ENCODE measurements around the gene TP73. TPM values are rescaled to one million over a fixed set of nuclear protein-coding genes. Genes with fewer than 3 reads are reported as not detected.

The TP73 gene
- total RNA-seq, 2 experiments from 2014 or later = 0.62 to 1.1 TPM

DNA sequence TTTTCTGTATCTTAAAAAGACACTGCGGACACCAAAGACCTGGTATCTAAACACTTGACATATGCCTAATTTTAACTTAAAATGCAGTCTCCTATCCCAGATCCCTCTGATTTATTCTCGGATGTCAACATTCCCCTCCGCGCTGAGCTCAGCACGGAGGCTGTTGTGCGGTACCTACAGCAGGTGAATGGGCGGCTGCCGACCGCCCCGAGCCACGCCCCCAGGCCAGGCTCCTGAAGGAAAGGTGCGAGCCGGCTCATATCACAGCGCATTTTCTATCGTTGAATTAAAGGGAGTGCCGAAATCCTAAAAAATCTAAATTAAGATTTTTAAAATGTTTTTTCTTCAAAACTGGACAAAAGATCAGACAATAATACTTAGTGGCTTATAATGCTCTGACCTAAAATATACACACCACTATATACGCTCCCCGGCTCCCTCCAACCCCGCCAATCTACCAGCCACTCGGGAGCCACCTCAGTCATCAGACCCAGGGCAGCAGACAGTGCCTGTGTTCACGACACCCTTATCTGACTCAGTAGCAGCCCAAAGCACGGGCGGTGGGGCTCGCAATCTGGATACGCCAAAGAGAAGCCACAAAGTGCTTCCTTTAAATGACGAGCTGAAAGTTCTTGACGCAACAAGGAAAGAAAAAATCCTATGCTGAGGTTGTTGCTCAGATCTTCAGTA lies 6.5 kb upstream of the TP73 start:
- Mint-ChIP-seq H3K27me3 (peaks cover 6% of the 10 kb centered on the region), H3K36me3 (peaks cover 3% of the 10 kb centered on the region), H3K27ac (no peak overlapping the region), H3K9me3 (no peaks in the 10 kb centered on the region), H3K4me3 (no peak overlapping the region), H3K4me1 (peaks cover 12% of the 10 kb centered on the region)
- POLR2A ChIA-PET = no interaction called here
- DNase-seq (peak; percentile 11), ATAC-seq (ENCODE audit: low read depth) (no peak)

DNA sequence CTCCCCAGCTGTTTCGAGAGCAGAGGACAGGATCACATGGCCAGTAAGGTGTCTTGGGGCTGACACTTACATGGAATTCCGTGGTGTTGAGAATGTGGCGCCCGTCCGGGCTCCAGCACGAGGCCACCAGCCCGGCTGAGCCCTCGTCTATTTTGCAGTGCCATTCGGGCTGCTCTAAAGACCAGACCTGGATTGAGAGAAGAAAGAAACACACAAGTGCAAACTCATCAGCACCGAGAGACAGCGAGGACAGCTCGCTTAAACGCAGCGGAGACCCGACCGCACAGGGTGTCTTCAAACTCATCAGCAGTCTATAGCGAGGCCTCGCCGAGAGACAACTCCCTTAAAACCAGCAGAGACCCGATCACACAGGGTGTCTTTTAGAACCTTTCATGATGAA lies 5.7 kb upstream of the TP73 start:
- H3K27me3 Mint-ChIP-seq = peaks cover 13% of the 10 kb centered on the region
- H3K27ac Mint-ChIP-seq = no peak overlapping the region
- ATAC-seq (ENCODE audit: low read depth) (no peak), DNase-seq (no peak)
- H3K9me3 Mint-ChIP-seq = no peaks in the 10 kb centered on the region
- H3K4me3 Mint-ChIP-seq = no peak overlapping the region
- peaks cover 3% of the 10 kb centered on the region for H3K36me3 Mint-ChIP-seq
- POLR2A ChIA-PET = no interaction called here
- peaks cover 12% of the 10 kb centered on the region for H3K4me1 Mint-ChIP-seq

DNA sequence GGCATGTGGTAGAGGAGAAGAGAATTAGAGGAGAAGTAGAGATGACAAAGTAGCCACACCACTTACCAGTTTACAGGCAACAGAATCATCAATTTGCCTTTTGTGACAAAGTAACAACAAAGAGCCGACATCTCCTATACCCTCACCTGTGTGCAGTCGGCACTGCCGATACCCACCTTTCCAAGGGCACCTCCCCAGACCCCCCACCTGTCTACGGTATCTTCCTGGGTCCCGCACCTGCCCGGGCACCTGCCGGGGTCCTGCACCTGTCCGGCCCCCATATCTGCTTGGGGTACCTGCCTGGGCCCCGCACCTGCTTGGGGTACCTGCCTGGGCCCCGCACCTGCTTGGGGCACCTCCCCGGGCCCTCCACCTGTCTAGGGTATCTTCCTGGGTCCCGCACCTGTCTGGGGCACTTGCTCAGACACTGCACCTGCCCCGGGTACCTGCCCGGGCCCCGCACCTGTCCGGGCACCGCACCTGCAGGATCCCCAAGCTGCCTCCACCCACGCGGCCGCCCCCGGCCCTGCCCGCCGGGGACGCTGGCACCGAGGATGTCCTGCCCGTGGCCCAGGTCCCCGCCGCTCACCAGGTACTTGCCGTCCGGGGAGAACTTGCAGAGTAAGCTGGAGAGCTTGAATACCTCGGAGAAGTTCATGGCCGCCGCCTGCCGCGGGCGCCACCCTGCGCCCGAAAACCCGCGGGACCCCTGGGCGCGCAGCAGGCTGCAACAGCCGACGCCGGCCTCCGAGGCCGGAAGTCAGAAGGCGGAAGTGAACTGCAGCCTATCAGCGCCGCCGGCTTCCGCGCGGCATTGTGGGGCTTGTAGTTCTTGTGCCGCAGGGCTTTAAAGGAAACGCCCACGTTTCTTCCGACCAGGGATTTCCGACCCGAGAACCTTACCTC lies 2.7 kb upstream of the TP73 start, which contains the start of gene WRAP73:
Gene WRAP73 (minus strand): TSS at position 762 of the 906 bp plus-strand sequence. CDS start 104 bp downstream, at position 658.
- ATAC-seq (ENCODE audit: low read depth) = peak; percentile 97
- Mint-ChIP-seq H3K36me3 (peaks cover 3% of the 10 kb centered on the region), H3K27ac (no peak within 1 kb of the TSS), H3K27me3 (peaks cover 30% of the 10 kb centered on the region), H3K9me3 (no peaks in the 10 kb centered on the region), H3K4me1 (peaks cover 12% of the 10 kb centered on the region), H3K4me3 (peak within 1 kb of the TSS; percentile 82)
- peak; percentile 87 for DNase-seq
- POLR2A ChIA-PET = interaction anchor here (1.0 kb wide), 2 partner anchors 27 to 1063 kb away, joined by 3 read pairs; partner anchors contain the start of gene PRXL2B

DNA sequence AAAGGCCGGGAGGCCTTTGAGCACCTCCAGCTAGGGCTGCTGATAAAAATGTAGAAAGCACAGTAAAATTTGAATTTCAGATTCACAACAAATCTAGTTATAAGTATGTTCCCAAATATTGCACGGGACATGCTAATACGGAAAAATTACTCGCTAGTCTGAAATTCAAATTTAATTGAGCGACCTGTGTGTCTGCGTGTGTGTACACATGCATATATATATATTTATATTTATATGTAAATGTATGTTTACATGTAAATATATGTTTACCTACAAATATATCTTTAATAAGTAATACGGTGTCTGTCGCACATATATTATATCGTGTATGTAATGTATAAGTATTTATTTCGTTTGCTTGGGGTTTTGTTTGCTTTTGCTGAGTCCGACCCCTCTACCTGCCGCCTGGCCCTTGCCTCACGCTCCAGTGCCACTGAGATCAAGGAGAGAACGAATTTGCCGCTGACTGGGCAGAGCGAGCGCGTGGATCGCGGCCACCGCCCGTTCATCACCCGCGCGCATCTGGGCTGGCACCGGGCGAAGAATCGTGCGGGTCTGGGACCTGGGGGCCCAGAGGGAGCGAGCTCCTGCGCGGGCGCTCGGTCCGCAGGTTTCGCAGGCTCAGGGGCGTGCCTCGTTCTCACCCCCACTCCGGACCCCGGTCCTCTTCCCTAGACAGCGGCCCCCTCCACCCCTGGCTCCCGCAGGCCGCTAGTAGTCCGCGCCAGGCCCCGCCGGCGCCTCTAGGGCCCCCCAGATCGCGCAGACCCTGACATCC lies 1.9 kb upstream of the TP73 start:
- Mint-ChIP-seq H3K4me1 (peaks cover 12% of the 10 kb centered on the region), H3K36me3 (peaks cover 3% of the 10 kb centered on the region), H3K4me3 (peak overlapping the region; percentile 82), H3K9me3 (no peaks in the 10 kb centered on the region), H3K27me3 (peaks cover 37% of the 10 kb centered on the region), H3K27ac (no peak overlapping the region)
- DNase-seq (no peak), ATAC-seq (ENCODE audit: low read depth) (no peak)
- POLR2A ChIA-PET = interaction anchor here (1.0 kb wide), 2 partner anchors 27 to 1064 kb away, joined by 3 read pairs; partner anchors contain the start of gene PRXL2B

DNA sequence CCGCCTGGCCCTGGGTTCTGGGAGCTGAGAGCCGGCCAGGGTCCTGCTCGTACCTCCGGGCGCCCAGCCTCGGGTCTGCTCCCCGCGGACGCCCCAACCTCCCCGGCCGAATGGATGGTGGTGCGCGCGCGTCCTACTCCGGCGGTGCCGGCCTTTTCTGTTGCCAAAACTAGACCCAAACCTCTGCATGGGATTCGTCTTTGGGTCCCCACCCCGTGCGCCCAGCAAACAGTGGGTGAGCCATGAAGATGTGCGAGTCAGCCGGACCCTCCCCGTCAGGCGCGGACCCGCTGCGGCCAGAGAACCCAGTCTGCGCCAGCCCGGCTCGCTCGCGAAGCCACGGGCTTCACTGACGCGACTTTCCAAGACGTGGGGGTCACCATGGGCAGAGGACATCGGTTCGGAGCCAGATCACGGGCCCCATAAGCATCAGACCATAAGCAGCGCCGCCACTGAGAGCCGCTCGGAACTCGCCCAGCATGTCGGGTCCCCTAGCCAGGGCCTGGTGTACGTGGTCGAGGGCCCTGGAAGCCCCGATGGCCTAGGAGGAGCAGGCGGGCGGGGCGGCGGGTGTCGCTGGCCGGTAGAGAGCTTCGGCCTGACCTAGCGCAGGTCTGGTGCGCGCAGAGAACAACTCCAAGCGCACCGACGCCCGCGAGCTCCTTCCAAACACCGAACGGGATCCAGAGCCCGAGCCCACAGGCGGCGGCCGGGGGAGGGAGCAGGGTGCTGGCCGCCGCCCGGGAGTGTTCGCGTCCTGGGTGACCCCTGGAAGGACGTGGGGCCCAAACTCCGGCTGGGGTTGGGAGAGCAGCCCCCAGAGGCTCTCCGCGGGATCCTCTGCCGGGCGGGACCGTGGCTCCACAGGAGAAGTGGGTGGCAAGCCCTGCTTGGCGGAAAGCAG lies 1.0 kb upstream of the TP73 start:
- POLR2A ChIA-PET = no interaction called here
- no peak overlapping the region for H3K27ac Mint-ChIP-seq
- peak overlapping the region; percentile 22 for H3K4me3 Mint-ChIP-seq
- peaks cover 12% of the 10 kb centered on the region for H3K4me1 Mint-ChIP-seq
- DNase-seq (peak; percentile 41), ATAC-seq (ENCODE audit: low read depth) (no peak)
- no peaks in the 10 kb centered on the region for H3K9me3 Mint-ChIP-seq
- H3K36me3 Mint-ChIP-seq = no peaks in the 10 kb centered on the region
- H3K27me3 Mint-ChIP-seq = peaks cover 45% of the 10 kb centered on the region

DNA sequence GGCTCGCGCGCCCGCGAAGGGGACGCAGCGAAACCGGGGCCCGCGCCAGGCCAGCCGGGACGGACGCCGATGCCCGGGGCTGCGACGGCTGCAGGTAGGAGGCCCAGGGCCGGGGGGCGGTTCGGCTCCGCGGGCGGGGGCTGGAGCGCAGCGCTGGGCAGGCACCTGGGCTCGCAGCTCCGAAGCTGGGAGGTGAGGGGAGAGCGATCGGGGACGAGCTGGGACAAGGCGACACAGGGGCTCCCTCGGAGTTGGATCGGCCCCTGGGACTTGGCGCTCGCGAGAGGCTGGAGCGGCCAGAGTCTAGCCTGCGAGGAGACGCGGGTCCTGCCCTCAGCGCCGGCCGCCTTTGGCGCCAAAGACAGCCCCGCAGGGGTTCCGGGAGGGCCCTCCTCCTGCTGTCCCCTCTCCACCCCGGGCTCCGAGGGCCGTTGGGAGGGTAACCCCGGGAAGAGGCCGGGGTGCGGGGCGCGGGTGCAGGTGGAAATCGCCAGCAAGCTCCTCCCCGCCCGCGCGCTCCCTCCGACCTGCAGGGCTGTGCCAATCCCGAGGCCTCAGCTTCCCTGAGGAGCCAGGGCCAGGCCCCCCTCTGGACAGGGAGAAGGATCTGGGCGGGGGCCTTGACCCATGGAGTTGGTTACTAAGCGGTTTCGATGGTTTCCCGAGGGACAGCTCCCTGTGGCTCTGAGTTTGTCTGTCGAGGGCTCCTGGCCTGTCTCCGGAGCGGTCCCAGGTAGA lies 401 bp downstream of the TP73 start:
- POLR2A ChIA-PET = no interaction called here
- DNase-seq (peak; percentile 50), ATAC-seq (ENCODE audit: low read depth) (no peak)
- Mint-ChIP-seq H3K9me3 (no peaks in the 10 kb centered on the region), H3K4me3 (no peak overlapping the region), H3K27ac (no peak overlapping the region), H3K27me3 (peaks cover 51% of the 10 kb centered on the region), H3K36me3 (no peaks in the 10 kb centered on the region), H3K4me1 (peaks cover 11% of the 10 kb centered on the region)

DNA sequence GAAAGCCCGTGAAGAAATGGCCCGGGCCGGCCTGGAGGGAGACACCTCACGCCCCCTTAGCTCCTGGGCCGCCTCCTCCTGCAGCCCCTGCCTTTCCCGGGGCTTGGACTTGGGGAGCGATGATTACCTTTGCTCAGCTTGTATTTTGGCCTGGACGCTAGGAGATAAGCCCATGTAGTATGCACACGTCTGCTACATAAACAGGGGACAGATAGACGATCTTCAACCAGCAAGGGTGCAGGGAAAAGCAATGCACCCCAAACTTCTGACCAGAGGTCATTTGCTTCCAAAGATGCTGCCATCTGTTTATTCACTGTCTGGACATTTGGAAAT lies 936 bp downstream of the TP73 start:
- Mint-ChIP-seq H3K4me1 (peaks cover 8% of the 10 kb centered on the region), H3K36me3 (no peaks in the 10 kb centered on the region), H3K27me3 (peaks cover 53% of the 10 kb centered on the region), H3K9me3 (no peaks in the 10 kb centered on the region), H3K27ac (no peak overlapping the region), H3K4me3 (no peak overlapping the region)
- POLR2A ChIA-PET = no interaction called here
- DNase-seq = no peak
- no peak for ATAC-seq (ENCODE audit: low read depth)

DNA sequence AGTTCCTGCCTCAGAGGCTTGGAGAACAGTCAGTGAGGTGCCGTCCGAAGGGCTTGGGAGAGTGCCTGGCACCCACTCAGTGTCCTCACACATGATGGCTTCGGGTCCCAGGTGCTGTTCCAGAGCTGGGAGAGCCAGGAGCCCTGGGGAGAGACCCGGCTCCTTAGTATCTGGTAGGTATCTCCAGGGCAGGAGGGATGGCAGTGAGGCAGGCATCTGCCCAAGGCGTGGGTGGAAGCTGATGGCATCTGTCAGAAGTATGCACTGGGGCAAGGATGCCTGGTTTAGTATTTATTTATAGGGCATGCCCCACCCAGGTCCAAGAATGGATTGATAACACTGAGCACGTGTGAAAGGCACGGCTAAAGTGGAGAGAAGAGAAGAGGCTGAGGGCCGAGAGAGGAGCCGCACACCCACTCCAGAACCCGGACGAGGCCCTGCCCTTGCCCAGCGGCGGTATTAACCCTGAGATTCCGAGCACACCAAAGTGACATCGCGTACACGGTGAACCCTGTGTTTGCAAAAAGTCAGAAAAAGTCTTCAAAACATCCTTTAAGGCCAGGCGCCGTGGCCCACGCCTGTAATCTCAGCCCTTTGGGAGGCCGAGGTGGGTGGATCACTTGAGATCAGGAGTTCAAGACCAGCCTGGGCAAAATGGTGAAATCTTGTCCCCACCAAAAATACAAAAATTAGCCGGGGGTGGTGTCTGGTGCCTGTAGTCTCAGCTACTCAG lies 2.4 kb downstream of the TP73 start:
- H3K27ac Mint-ChIP-seq = no peak overlapping the region
- H3K36me3 Mint-ChIP-seq = no peaks in the 10 kb centered on the region
- DNase-seq (no peak), ATAC-seq (ENCODE audit: low read depth) (no peak)
- H3K4me3 Mint-ChIP-seq = no peak overlapping the region
- POLR2A ChIA-PET = no interaction called here
- H3K9me3 Mint-ChIP-seq = no peaks in the 10 kb centered on the region
- peaks cover 59% of the 10 kb centered on the region for H3K27me3 Mint-ChIP-seq
- H3K4me1 Mint-ChIP-seq = peaks cover 2% of the 10 kb centered on the region

DNA sequence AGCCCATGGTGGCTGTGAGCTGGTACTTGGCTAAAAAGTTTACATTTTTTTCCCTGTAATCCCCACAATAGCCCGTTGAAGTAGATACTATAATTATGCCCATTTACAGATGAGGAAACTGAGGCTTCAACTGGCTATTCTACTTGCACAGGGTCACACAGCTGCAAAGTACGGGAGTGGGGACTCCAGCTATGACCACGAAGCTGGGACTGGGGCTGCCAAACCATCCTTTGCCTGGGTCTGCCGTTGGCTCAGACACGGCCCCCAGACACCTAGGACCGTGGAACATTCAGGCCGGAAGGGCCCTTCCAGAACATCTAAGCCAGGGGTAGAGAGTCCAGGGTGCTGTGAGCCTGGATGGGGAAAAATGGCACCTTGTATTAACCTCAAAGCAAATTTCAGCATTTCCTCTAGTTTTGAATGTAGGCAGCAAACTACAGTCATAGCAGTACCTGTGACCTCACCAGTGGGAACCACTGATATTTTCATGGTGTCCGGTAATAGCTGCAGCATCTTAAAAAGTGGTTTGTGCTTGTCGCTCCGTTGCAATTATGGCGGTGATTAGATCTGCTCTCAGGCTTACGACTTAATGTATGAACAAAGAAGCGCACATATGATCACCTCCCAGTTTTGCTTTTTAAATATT lies 4.3 kb downstream of the TP73 start:
- Mint-ChIP-seq H3K27me3 (peaks cover 46% of the 10 kb centered on the region), H3K36me3 (no peaks in the 10 kb centered on the region), H3K4me1 (peaks cover 2% of the 10 kb centered on the region), H3K4me3 (no peak overlapping the region), H3K9me3 (no peaks in the 10 kb centered on the region), H3K27ac (no peak overlapping the region)
- POLR2A ChIA-PET = no interaction called here
- DNase-seq = no peak
- no peak for ATAC-seq (ENCODE audit: low read depth)

DNA sequence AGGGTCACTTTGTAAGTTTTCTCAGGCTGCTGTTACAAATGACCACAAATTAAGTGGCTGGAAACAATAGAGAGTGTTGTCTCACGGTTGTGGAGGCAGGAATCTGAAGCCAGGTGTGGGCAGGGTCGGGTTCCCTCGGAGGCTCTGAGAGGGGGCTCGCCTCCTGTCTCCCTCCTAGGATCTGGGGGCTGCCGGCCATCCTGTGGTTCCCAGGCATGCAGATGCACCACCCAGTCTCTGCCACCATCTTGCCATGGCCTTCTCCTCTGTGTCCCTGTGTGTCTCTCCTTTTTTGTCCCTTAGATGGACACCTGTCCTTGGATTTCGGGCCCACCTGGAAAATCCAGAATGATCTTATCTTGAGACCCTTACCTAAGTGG lies 4.8 kb downstream of the TP73 start:
- DNase-seq = no peak
- H3K27me3 Mint-ChIP-seq = peaks cover 46% of the 10 kb centered on the region
- H3K9me3 Mint-ChIP-seq = no peaks in the 10 kb centered on the region
- H3K27ac Mint-ChIP-seq = no peak overlapping the region
- H3K36me3 Mint-ChIP-seq = no peaks in the 10 kb centered on the region
- H3K4me1 Mint-ChIP-seq = peaks cover 2% of the 10 kb centered on the region
- ATAC-seq (ENCODE audit: low read depth) = no peak
- no peak overlapping the region for H3K4me3 Mint-ChIP-seq
- POLR2A ChIA-PET = no interaction called here

DNA sequence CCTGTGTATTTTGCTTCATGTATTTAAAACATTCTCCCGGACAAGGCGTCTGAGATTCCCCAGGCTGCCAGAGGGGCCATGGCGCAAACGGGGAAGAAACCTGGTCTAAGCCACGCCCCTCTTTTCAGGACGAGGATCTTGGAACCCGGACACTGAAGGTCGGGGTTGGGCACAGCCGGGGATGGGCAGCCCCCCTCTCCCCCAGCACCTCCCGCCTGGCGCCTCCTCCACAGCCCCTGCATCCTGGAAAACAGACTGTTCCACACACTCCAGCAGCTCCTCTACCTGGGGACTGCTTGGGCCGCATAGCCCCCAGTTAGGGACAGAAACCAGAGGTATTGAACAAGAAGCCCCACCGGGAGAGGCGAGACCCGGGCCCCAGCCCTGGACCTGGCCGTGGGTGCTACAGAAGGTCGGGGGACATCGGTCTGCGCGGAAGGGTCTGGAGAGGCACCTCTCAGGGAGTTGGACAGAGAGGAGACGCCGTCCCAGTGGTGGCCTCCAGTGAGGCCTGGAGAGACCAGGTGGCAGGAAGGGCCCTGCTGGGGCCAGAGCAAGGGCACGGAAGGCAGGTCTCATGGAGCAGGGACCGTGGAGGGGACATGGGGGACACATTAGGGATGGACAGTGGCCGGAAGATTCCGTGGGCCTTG lies 5.4 kb downstream of the TP73 start:
- Mint-ChIP-seq H3K4me1 (peaks cover 2% of the 10 kb centered on the region), H3K27me3 (peaks cover 46% of the 10 kb centered on the region), H3K27ac (no peak overlapping the region), H3K9me3 (no peaks in the 10 kb centered on the region), H3K36me3 (no peaks in the 10 kb centered on the region), H3K4me3 (no peak overlapping the region)
- no peak for ATAC-seq (ENCODE audit: low read depth)
- POLR2A ChIA-PET = no interaction called here
- DNase-seq = no peak
